HPDE6-E6E7 (cell line): ENCODE data around the gene DUT.
"Not testable (repeated sequence)": the region's sequence is repeated elsewhere in the genome, so short reads cannot be mapped to it uniquely, and the experiment has no call there.

Experiments used
- DNase-seq: peaks from one replicate; pipeline ENCODE4 v3.0.0; 2011; ENCODE audit warnings: missing footprints; ENCODE audit errors: extremely low spot score

DUT gene

GRCh38 chr15:48330855-48331795 is at the start of gene DUT:
Gene DUT (plus strand): TSS chr15:48331429. CDS start chr15:48331516, 87 bp downstream.
- peak; percentile 55 for DNase-seq

GRCh38 chr15:48281674-48282073 is 49.6 kb upstream of the DUT start:
- no peak for DNase-seq

GRCh38 chr15:48282216-48282615 is 49.0 kb upstream of the DUT start:
- DNase-seq, result no peak

- DNase-seq, result no peak
These were observed 47.7 kb upstream of the DUT start for GRCh38 chr15:48283396-48284145.

GRCh38 chr15:48285329-48286214 is 45.7 kb upstream of the DUT start:
- DNase-seq, result peak; percentile 34

GRCh38 chr15:48289628-48290027 is 41.6 kb upstream of the DUT start:
- DNase-seq, result no peak

GRCh38 chr15:48292458-48292857 is 38.8 kb upstream of the DUT start:
- DNase-seq, result no peak

GRCh38 chr15:48297668-48298067 is 33.6 kb upstream of the DUT start:
- no peak for DNase-seq

- DNase-seq, result no peak
These were observed 32.3 kb upstream of the DUT start for GRCh38 chr15:48298914-48299313.

- no peak for DNase-seq
These were observed 31.2 kb upstream of the DUT start for GRCh38 chr15:48300038-48300437.

GRCh38 chr15:48304398-48304797 is 26.8 kb upstream of the DUT start:
- DNase-seq, result no peak

GRCh38 chr15:48306639-48307038 is 24.6 kb upstream of the DUT start:
- DNase-seq, result no peak

GRCh38 chr15:48307586-48307985 is 23.6 kb upstream of the DUT start:
- no peak for DNase-seq

- DNase-seq, result no peak
These were observed 21.5 kb upstream of the DUT start for GRCh38 chr15:48309740-48310139.

GRCh38 chr15:48313216-48313615 is 18.0 kb upstream of the DUT start:
- DNase-seq, result no peak

GRCh38 chr15:48315041-48315440 is 16.2 kb upstream of the DUT start:
- no peak for DNase-seq

- DNase-seq, result no peak
These were observed 14.0 kb upstream of the DUT start for GRCh38 chr15:48317221-48317620.

- DNase-seq, result no peak
These were observed 13.1 kb upstream of the DUT start for GRCh38 chr15:48318131-48318530.

GRCh38 chr15:48323294-48323693 is 7.9 kb upstream of the DUT start:
- no peak for DNase-seq

GRCh38 chr15:48324949-48325348 is 6.3 kb upstream of the DUT start:
- DNase-seq, result no peak

- DNase-seq, result no peak
These were observed 5.8 kb upstream of the DUT start for GRCh38 chr15:48325400-48325799.

- not testable (repeated sequence) for DNase-seq
These were observed 5.0 kb upstream of the DUT start for GRCh38 chr15:48326180-48326579.
